Measurements from ENCODE around the gene LASP1. TPM values are rescaled to one million over a fixed set of nuclear protein-coding genes. Genes with fewer than 3 reads are reported as not detected.

LASP1 gene
- total and polyA plus RNA-seq, 2 of the 8 experiments (the other 6 are each of a cell fraction or from before 2014, with no cell fraction given): 114 to 180 TPM

GRCh38 chr17:38960402-38960801 lies 90.5 kb downstream of the LASP1 start:
- Histone ChIP-seq H2BK120ac (replicated peaks; ENCODE audit: low read depth, low read length) (no peak overlapping the region), H3K27me3 (replicated peaks in 1 of 4; ENCODE audit: control insufficient read depth in 3 of 4, extremely low read depth in 1 of 4, insufficient read depth in 3 of 4, low read length in 3 of 4) (no peaks in the 10 kb centered on the region), H4K20me1 (replicated peaks in 1 of 2; ENCODE audit: control insufficient read depth in 1 of 2, insufficient read depth in 2 of 2, low read length in 2 of 2) (no peaks in the 10 kb centered on the region), H3K23ac (ENCODE audit: insufficient read length) (no peak overlapping the region), H2BK20ac (ENCODE audit: low read length) (no peak overlapping the region), H3K79me2 (ENCODE audit: control insufficient read depth in 1 of 2, insufficient read depth in 2 of 2, low read length in 2 of 2) (no peaks in the 10 kb centered on the region), H3K14ac (ENCODE audit: insufficient read length) (no peak overlapping the region), H2BK5ac (ENCODE audit: low read depth, low read length) (no peak overlapping the region), H3K79me1 (ENCODE audit: low read depth, low read length) (no peaks in the 10 kb centered on the region), H3K18ac (ENCODE audit: extremely low read depth, low read length) (no peak overlapping the region), H3K23me2 (ENCODE audit: low read depth, low read length) (no peaks in the 10 kb centered on the region), H2AK5ac (ENCODE audit: low read depth, low read length) (no peak overlapping the region), H3K27ac (ENCODE audit: low read depth, low read length) (no peak overlapping the region), H3K4me3 (ENCODE audit: extremely low read depth in 1 of 4, insufficient read depth in 2 of 4, low read depth in 3 of 4, low read length in 4 of 4) (no peak overlapping the region), H2BK12ac (ENCODE audit: low read depth, low read length) (no peak overlapping the region), H4K91ac (replicated peaks; ENCODE audit: insufficient read length, low read length) (no peak overlapping the region), H3K4me2 (ENCODE audit: insufficient read depth in 1 of 2, low read depth in 2 of 2, low read length in 2 of 2) (no peak overlapping the region), H4K5ac (ENCODE audit: insufficient read length, low read depth, low read length) (no peak overlapping the region), H2BK15ac (ENCODE audit: low read length) (no peak overlapping the region), H3K9ac (replicated peaks in 1 of 4; ENCODE audit: extremely low read depth in 1 of 4, low read depth in 3 of 4, low read length in 3 of 4) (no peak overlapping the region), H3K36me3 (ENCODE audit: control insufficient read depth in 2 of 4, insufficient read depth in 4 of 4, low read length in 3 of 4) (no peaks in the 10 kb centered on the region), H4K8ac (ENCODE audit: extremely low read depth, insufficient read depth, low read length) (no peak overlapping the region), H3K4me1 (replicated peaks in 1 of 4; ENCODE audit: control insufficient read depth in 3 of 4, insufficient read depth in 4 of 4, low read length in 3 of 4) (no peaks in the 10 kb centered on the region), H3K9me3 (ENCODE audit: insufficient read depth in 2 of 2, low read depth in 1 of 2, low read length in 1 of 2) (no peaks in the 10 kb centered on the region), H2AFZ (ENCODE audit: low read length) (no peak overlapping the region), H3K4ac (replicated peaks; ENCODE audit: insufficient read length, low read depth, low read length) (no peak overlapping the region), H3K56ac (replicated peaks; ENCODE audit: insufficient read length, low read depth, low read length) (no peak overlapping the region)
- 96% methylated on average over 3 of the region's 5 CpGs; no CpG with 5 or more reads in 1 of the 2 experiments for WGBS, 2 experiments (ENCODE audit: extremely low coverage in 1 of 2, insufficient coverage in 1 of 2, insufficient read length in 1 of 2, insufficient replicate concordance in 2 of 2, low coverage in 1 of 2, low lambda C conversion rate in 2 of 2, missing lambda C conversion rate in 1 of 2)
- no peak for DNase-seq (ENCODE audit: low read depth in 1 of 2, low spot score in 2 of 2)
- FAIRE-seq: no peak
- ChIA-PET CTCF (ENCODE audit: partially characterized antibody) (no interaction called here), POLR2A (ENCODE audit: partially characterized antibody) (interaction anchor here (0.7 kb wide), 1 partner anchor 112 kb away, joined by 3 read pairs; no protein-coding TSS in a partner anchor)
- TF ChIP-seq E2F6 (IDR thresholded peaks at IDR 0.05): no peak
- TF ChIP-seq EGR1 (IDR thresholded peaks at IDR 0.05; ENCODE audit: borderline replicate concordance, low read depth, low read length): no peak
- no peak for TF ChIP-seq CBX8 (IDR thresholded peaks at IDR 0.05; ENCODE audit: borderline replicate concordance, low read depth, low read length)
- TF ChIP-seq KDM4A (IDR thresholded peaks at IDR 0.05; ENCODE audit: low read depth, low read length, severe bottlenecking): no peak
- no peak for TF ChIP-seq SIN3A (conservative IDR thresholded peaks at IDR 0.05 in 1 of 2, IDR thresholded peaks at IDR 0.05 in 1 of 2; ENCODE audit: low read depth in 1 of 2, low read length in 2 of 2)
- TF ChIP-seq SIX5 (IDR thresholded peaks at IDR 0.05; ENCODE audit: low read depth, low read length): no peak
- TF ChIP-seq RFX5 (IDR thresholded peaks at IDR 0.05; ENCODE audit: borderline replicate concordance, low read depth, low read length): no peak
- no peak for TF ChIP-seq MAX (IDR thresholded peaks at IDR 0.05)
- TF ChIP-seq NRF1 (IDR thresholded peaks at IDR 0.05; ENCODE audit: low read depth, low read length): no peak
- no peak for TF ChIP-seq PHF8 (conservative IDR thresholded peaks at IDR 0.05; ENCODE audit: low read depth, low read length)
- no peak for TF ChIP-seq SP1 (IDR thresholded peaks at IDR 0.05; ENCODE audit: low read depth, low read length)
- no peak for TF ChIP-seq TAF7 (optimal IDR thresholded peaks at IDR 0.05; ENCODE audit: borderline replicate concordance, low read depth, low read length)
- TF ChIP-seq TEAD4 (IDR thresholded peaks at IDR 0.05; ENCODE audit: low read depth, low read length): no peak
- TF ChIP-seq POU5F1 (IDR thresholded peaks at IDR 0.05; ENCODE audit: low read depth, low read length): no peak

All from H1 (cell line).